H1 (cell line): ENCODE results near the gene FBXO17. TPM values are rescaled to one million over a fixed set of nuclear protein-coding genes. Genes with fewer than 3 reads are reported as not detected.

ENCODE experiments used
- CTCF ChIA-PET: fragments of 300-600 bp; sonication (Branson Sonifier 250); formaldehyde crosslinking; loops from one replicate; lab custom pipeline; 2021; ENCODE audit not compliant: partially characterized antibody; lab: Charles Lee
- POLR2A ChIA-PET: fragments of 300-600 bp; sonication (Branson Sonifier 250); formaldehyde crosslinking; loops from one replicate; lab custom pipeline; 2021; ENCODE audit warnings: inconsistent platforms; ENCODE audit not compliant: partially characterized antibody; lab: Charles Lee
- DNase-seq, 2 experiments: peaks; one replicate each; pipeline versions ENCODE4 v3.0.0 to v3.0.0-alpha.2; 2010 to 2022; ENCODE audit warnings: low spot score in 2 of 2, low read depth in 1 of 2, mixed read lengths in 1 of 2
- FAIRE-seq: peaks from 2 replicates; lab custom pipeline; 2011; peaks lifted over from hg19 to GRCh38; lab: Jason Lieb, UNC
- H2AFZ ChIP-seq: 2 replicates; pipeline ENCODE4 v1.8.1; 2012; ENCODE audit warnings: low read length, inconsistent platforms
- H2AK5ac ChIP-seq: 2 replicates; pipeline ENCODE4 v1.6.1; 2013; ENCODE audit warnings: low read depth, low read length
- H2BK120ac ChIP-seq: replicated peaks from 2 replicates; pipeline ENCODE3; 2013; ENCODE audit warnings: low read depth, low read length, inconsistent platforms
- H2BK12ac ChIP-seq: 2 replicates; pipeline ENCODE4 v1.6.1; 2013; ENCODE audit warnings: low read depth, low read length
- H2BK15ac ChIP-seq: 2 replicates; pipeline ENCODE4 v1.6.1; 2013; ENCODE audit warnings: low read length
- H2BK20ac ChIP-seq: 2 replicates; pipeline ENCODE4 v1.6.1; 2013; ENCODE audit warnings: low read length
- H2BK5ac ChIP-seq: 2 replicates; pipeline ENCODE4 v1.6.1; 2013; ENCODE audit warnings: low read depth, low read length
- H3K14ac ChIP-seq: 2 replicates; pipeline ENCODE4 v1.6.1; 2013; ENCODE audit warnings: inconsistent platforms; ENCODE audit not compliant: insufficient read length
- H3K18ac ChIP-seq: 2 replicates; pipeline ENCODE4 v1.6.1; 2013; ENCODE audit warnings: low read length; ENCODE audit errors: extremely low read depth
- H3K23ac ChIP-seq: 2 replicates; pipeline ENCODE4 v1.6.1; 2013; ENCODE audit warnings: inconsistent platforms; ENCODE audit not compliant: insufficient read length
- H3K23me2 ChIP-seq: 2 replicates; pipeline ENCODE4 v1.6.1; 2013; ENCODE audit warnings: low read depth, low read length
- H3K27ac ChIP-seq: 2 replicates; pipeline ENCODE4 v1.6.1; 2011; ENCODE audit warnings: low read depth, low read length, inconsistent platforms
- H3K27me3 ChIP-seq, 4 experiments: replicated peaks in 1 of 4; 1 replicate in 1 of 4; 2 replicates in 3 of 4; pipeline versions ENCODE4 v1.6.1 to v1.8.1; 2011 to 2013; ENCODE audit warnings: low read length in 3 of 4, mild to moderate bottlenecking in 3 of 4, inconsistent platforms in 2 of 4, mixed read lengths in 2 of 4, moderate library complexity in 1 of 4; ENCODE audit not compliant: control insufficient read depth in 3 of 4, insufficient read depth in 3 of 4; ENCODE audit errors: extremely low read depth in 1 of 4
- H3K36me3 ChIP-seq, 4 experiments: 2 replicates each; pipeline versions ENCODE4 v1.6.1 to v1.8.1; 2011 to 2013; ENCODE audit warnings: mild to moderate bottlenecking in 4 of 4, low read length in 3 of 4, moderate library complexity in 2 of 4, control low read depth in 1 of 4, inconsistent platforms in 1 of 4; ENCODE audit not compliant: insufficient read depth in 4 of 4, control insufficient read depth in 2 of 4
- H3K4ac ChIP-seq: replicated peaks from 2 replicates; pipeline ENCODE3; 2013; ENCODE audit warnings: low read length, low read depth, mixed read lengths, inconsistent platforms; ENCODE audit not compliant: insufficient read length
- H3K4me1 ChIP-seq, 4 experiments: replicated peaks in 1 of 4; 1 replicate in 1 of 4; 2 replicates in 3 of 4; pipeline versions ENCODE4 v1.6.1 to v1.8.1; 2011 to 2013; ENCODE audit warnings: low read length in 3 of 4, inconsistent platforms in 2 of 4, mixed read lengths in 1 of 4; ENCODE audit not compliant: insufficient read depth in 4 of 4, control insufficient read depth in 3 of 4
- H3K4me2 ChIP-seq, 2 experiments: 2 replicates each; pipeline versions ENCODE4 v1.6.1 to v1.8.1; 2011 to 2013; ENCODE audit warnings: low read depth in 2 of 2, low read length in 2 of 2, control low read depth in 1 of 2, inconsistent platforms in 1 of 2, mild to moderate bottlenecking in 1 of 2; ENCODE audit not compliant: insufficient read depth in 1 of 2
- H3K4me3 ChIP-seq, 4 experiments: fragments of 200-600, 300-600 bp in 1 of 4; sonication (generic), shearing (Covaris generic), sonication (Bioruptor Twin) in 1 of 4; 2 replicates each; pipeline versions ENCODE4 v1.5.1 to v1.8.1; 2011 to 2016; ENCODE audit warnings: low read length in 4 of 4, low read depth in 3 of 4, control low read depth in 2 of 4, inconsistent platforms in 2 of 4, mild to moderate bottlenecking in 2 of 4, mixed read lengths in 1 of 4, moderate library complexity in 1 of 4; ENCODE audit not compliant: insufficient read depth in 2 of 4; ENCODE audit errors: extremely low read depth in 1 of 4
- H3K56ac ChIP-seq: replicated peaks from 2 replicates; pipeline ENCODE3; 2013; ENCODE audit warnings: low read depth, mild to moderate bottlenecking, mixed read lengths, low read length, inconsistent platforms; ENCODE audit not compliant: insufficient read length
- H3K79me1 ChIP-seq: 2 replicates; pipeline ENCODE4 v1.6.1; 2013; ENCODE audit warnings: low read depth, low read length, control low read depth
- H3K79me2 ChIP-seq, 2 experiments: 2 replicates each; pipeline versions ENCODE4 v1.6.1 to v1.8.1; 2012 to 2013; ENCODE audit warnings: low read length in 2 of 2, mild to moderate bottlenecking in 2 of 2, inconsistent platforms in 1 of 2; ENCODE audit not compliant: insufficient read depth in 2 of 2, control insufficient read depth in 1 of 2
- H3K9ac ChIP-seq, 4 experiments: replicated peaks in 1 of 4; 1 replicate in 1 of 4; 2 replicates in 3 of 4; pipeline versions ENCODE4 v1.6.1 to v1.8.1; 2011 to 2013; ENCODE audit warnings: low read depth in 3 of 4, low read length in 3 of 4, control low read depth in 2 of 4, mild to moderate bottlenecking in 2 of 4, moderate library complexity in 2 of 4, inconsistent platforms in 1 of 4; ENCODE audit errors: extremely low read depth in 1 of 4
- H3K9me3 ChIP-seq, 2 experiments: 2 replicates each; pipeline versions ENCODE4 v1.6.1 to v1.8.1; 2012 to 2013; ENCODE audit warnings: mild to moderate bottlenecking in 2 of 2, moderate library complexity in 2 of 2, control low read depth in 1 of 2, inconsistent platforms in 1 of 2, low read depth in 1 of 2, low read length in 1 of 2, mixed read lengths in 1 of 2; ENCODE audit not compliant: insufficient read depth in 2 of 2
- H4K20me1 ChIP-seq, 2 experiments: replicated peaks in 1 of 2; 2 replicates each; pipeline versions ENCODE3 to v1.8.1; 2011 to 2013; ENCODE audit warnings: inconsistent platforms in 2 of 2, low read length in 2 of 2, mild to moderate bottlenecking in 1 of 2; ENCODE audit not compliant: insufficient read depth in 2 of 2, control insufficient read depth in 1 of 2
- H4K5ac ChIP-seq: 2 replicates; pipeline ENCODE4 v1.6.1; 2013; ENCODE audit warnings: low read length, low read depth, mixed read lengths, inconsistent platforms; ENCODE audit not compliant: insufficient read length
- H4K8ac ChIP-seq: 2 replicates; pipeline ENCODE4 v1.8.0; 2013; ENCODE audit warnings: mild to moderate bottlenecking, moderate library complexity, low read length, inconsistent platforms; ENCODE audit not compliant: insufficient read depth; ENCODE audit errors: extremely low read depth
- H4K91ac ChIP-seq: replicated peaks from 2 replicates; pipeline ENCODE3; 2013; ENCODE audit warnings: low read length, mixed read lengths, inconsistent platforms; ENCODE audit not compliant: insufficient read length
- HDAC2 ChIP-seq, 2 experiments: fragments of 300-600 bp in 1 of 2; sonication (generic) in 1 of 2; IDR thresholded peaks; 2 replicates each; pipeline ENCODE4 v1.6.1; 2011 to 2012; ENCODE audit warnings: low read depth in 2 of 2, low read length in 2 of 2, mild to moderate bottlenecking in 2 of 2, moderate library complexity in 2 of 2, borderline replicate concordance in 1 of 2, inconsistent platforms in 1 of 2
- JUN ChIP-seq: IDR thresholded peaks from 2 replicates; pipeline ENCODE4 v1.6.1; 2011; ENCODE audit warnings: low read depth, mild to moderate bottlenecking, improper control_type of control experiment, low read length
- MAX ChIP-seq: IDR thresholded peaks from 2 replicates; pipeline ENCODE4 v1.6.1; 2012; ENCODE audit warnings: inconsistent platforms
- PHF8 ChIP-seq: fragments of 200-600 bp; sonication (generic); conservative IDR thresholded peaks from 2 replicates; pipeline ENCODE4 v1.7.1; 2012; ENCODE audit warnings: low read depth, mild to moderate bottlenecking, inconsistent platforms, low read length, moderate library complexity
- POLR2A ChIP-seq, 2 experiments: IDR thresholded peaks; 1 replicate in 1 of 2; 2 replicates in 1 of 2; pipeline ENCODE4 v1.6.1; 2011; ENCODE audit warnings: low read depth in 2 of 2, low read length in 2 of 2, mild to moderate bottlenecking in 2 of 2; ENCODE audit errors: control extremely low read depth in 1 of 2
- RBBP5 ChIP-seq: IDR thresholded peaks from 2 replicates; pipeline ENCODE4 v1.7.1; 2012; ENCODE audit warnings: low read depth, mild to moderate bottlenecking, inconsistent platforms, low read length, moderate library complexity, borderline replicate concordance
- RNF2 ChIP-seq: fragments of 200-900, 300-1000 bp; sonication (generic); IDR thresholded peaks from 2 replicates; pipeline ENCODE4 v1.7.1; 2016; ENCODE audit warnings: borderline replicate concordance, low read depth, mild to moderate bottlenecking, antibody characterized with exemption, low read length; ENCODE audit not compliant: poor library complexity, severe bottlenecking; ENCODE audit errors: missing control alignments
- SP1 ChIP-seq: IDR thresholded peaks from 2 replicates; pipeline ENCODE4 v1.6.1; 2011; ENCODE audit warnings: low read depth, low read length
- SRF ChIP-seq: IDR thresholded peaks from 2 replicates; pipeline ENCODE4 v1.6.1; 2011; ENCODE audit warnings: mild to moderate bottlenecking, low read depth, low read length, moderate library complexity
- TEAD4 ChIP-seq: IDR thresholded peaks from 2 replicates; pipeline ENCODE4 v1.6.1; 2012; ENCODE audit warnings: low read depth, low read length, inconsistent platforms, mixed read lengths
- WGBS, 2 experiments: shearing (Covaris generic) in 1 of 2; methylation state at CpG; one replicate each; pipeline versions ENCODE4 v1.1.6 to v1.1.7; 2013 to 2015; ENCODE audit warnings: low lambda C conversion rate in 2 of 2, mixed read lengths in 2 of 2, inconsistent platforms in 1 of 2, low coverage in 1 of 2, missing lambda C conversion rate in 1 of 2; ENCODE audit not compliant: insufficient replicate concordance in 2 of 2, insufficient coverage in 1 of 2, insufficient read length in 1 of 2; ENCODE audit errors: extremely low coverage in 1 of 2, missing lambda C conversion rate in 1 of 2; 5-methylcytosine and 5-hydroxymethylcytosine counted together
- polyA plus RNA-seq, 7 experiments: library from polyadenylated mRNA; depleted of rRNA in 3 of 7; stranded (reverse) in 5 of 7; unstranded in 2 of 7; fragments of >200 nt in 5 of 7; fragments of 200-250 nt in 2 of 7; gene quantifications; 1 replicate in 5 of 7; 2 replicates in 1 of 7; 4 replicates in 1 of 7; pipeline versions ENCODE4 v1.2.1 to v1.2.3, GENCODE V29; 2011 to 2013; ENCODE audit warnings: missing spikeins in 2 of 7, mixed read lengths in 2 of 7
- total RNA-seq: library from RNA; stranded (reverse); fragmentation: NEBNext Ultra II Directional; extraction: Animal tissue kit (Norgen Biotek cat#: 25700); gene quantifications from 2 replicates; pipeline ENCODE4 v1.2.1, GENCODE V29; 2021

FBXO17 gene
- total and polyA plus RNA-seq, 2 of the 8 experiments (the other 6 are each of a cell fraction or from before 2014, with no cell fraction given), result 11.7 to 15.3 TPM

GRCh38 chr19:38949580-38950367 lies 25.8 kb downstream of the FBXO17 start:
- H3K14ac ChIP-seq, result no peak overlapping the region
- no peak overlapping the region; the same call in 1 of the 2 replicates for H3K27ac ChIP-seq
- FAIRE-seq (peak; percentile 13), DNase-seq (peak; percentile 87 to 99)
- no peak overlapping the region for H2BK20ac ChIP-seq
- no peaks in the 10 kb centered on the region for H3K9me3 ChIP-seq
- no peak overlapping the region for H3K4ac ChIP-seq
- H4K5ac ChIP-seq, result no peak overlapping the region
- H4K20me1 ChIP-seq, result peaks cover 0 to 3% of the 10 kb centered on the region in 2 experiments
- no peaks in the 10 kb centered on the region for H3K79me1 ChIP-seq
- H3K36me3 ChIP-seq, result no peaks in the 10 kb centered on the region; a peak in 2 of 8 replicates
- H2BK12ac ChIP-seq, result peak overlapping the region; percentile 75; the same call in 1 of the 2 replicates
- peak overlapping the region in 2 of 4 experiments; percentile 20 to 41; a peak in 1 of 7 replicates for H3K9ac ChIP-seq
- 0 out of 2 replicates have a peak overlapping the region, but pooled peaks have one; percentile 0 for H2AFZ ChIP-seq
- peak overlapping the region; percentile 89; the same call in 1 of the 2 replicates for H2BK5ac ChIP-seq
- CTCF ChIA-PET, result interaction anchor here (14.5 kb wide), 1 partner anchor 16 kb away, joined by 120 read pairs; the partner anchor contains the start of genes MRPS12 and SARS2
- H3K27me3 ChIP-seq, result peaks cover 0 to 3% (median under 1%) of the 10 kb centered on the region in 4 experiments; a peak in 1 of 7 replicates
- POLR2A ChIA-PET, result interaction anchor here (0.7 to 1.6 kb wide), 4 partner anchors 97 to 216 kb away, joined by 3 read pairs; no protein-coding TSS in a partner anchor
- peak overlapping the region; percentile 82 for H3K56ac ChIP-seq
- H3K4me3 ChIP-seq, result peak overlapping the region; percentile 36 to 61 (median 54)
- peak overlapping the region; percentile 62 for H4K8ac ChIP-seq
- H2AK5ac ChIP-seq, result 0 out of 2 replicates have a peak overlapping the region, but pooled peaks have one; percentile 44
- WGBS, 2 experiments, result 7% methylated on average over 36 of the region's 72 CpGs; no CpG with 5 or more reads in 1 of the 2 experiments
- peak overlapping the region; percentile 80 for H3K18ac ChIP-seq
- H3K79me2 ChIP-seq, result no peaks in the 10 kb centered on the region
- H2BK15ac ChIP-seq, result no peak overlapping the region
- H3K4me2 ChIP-seq, result peak overlapping the region; percentile 49 to 89
- peak overlapping the region; percentile 73 for H4K91ac ChIP-seq
- peaks cover 0 to 5% (median 0%) of the 10 kb centered on the region in 4 experiments; a peak in 3 of 7 replicates for H3K4me1 ChIP-seq
- H3K23ac ChIP-seq, result no peak overlapping the region
- no peak overlapping the region for H2BK120ac ChIP-seq
- peaks cover 5% of the 10 kb centered on the region; the same call in 1 of the 2 replicates for H3K23me2 ChIP-seq
- peak; percentile 96 for TF ChIP-seq MAX
- TF ChIP-seq TEAD4, result peak; percentile 62
- TF ChIP-seq SRF, result no peak
- TF ChIP-seq PHF8, result peak; percentile 61; the same call in 1 of the 2 replicates
- TF ChIP-seq POLR2A (IDR thresholded peaks at IDR 0.05; ENCODE audit: control extremely low read depth in 1 of 2, low read depth in 2 of 2, low read length in 2 of 2), result no peak
- TF ChIP-seq SP1, result 0 out of 2 replicates have a peak, but pooled peaks have one; percentile 38
- TF ChIP-seq RBBP5, result 0 out of 2 replicates have a peak, but pooled peaks have one; percentile 62
- TF ChIP-seq HDAC2 (IDR thresholded peaks at IDR 0.05; ENCODE audit: borderline replicate concordance in 1 of 2, low read depth in 2 of 2, low read length in 2 of 2), result peak in 1 of 2 experiments; percentile 26; a peak in 1 of 4 replicates
- no peak for TF ChIP-seq RNF2
- no peak for TF ChIP-seq JUN
